ENCODE results near the gene FAM120B.
A peak's percentile ranks its signal among the peaks of the same experiment; 100 is the strongest.

The FAM120B gene

DNA sequence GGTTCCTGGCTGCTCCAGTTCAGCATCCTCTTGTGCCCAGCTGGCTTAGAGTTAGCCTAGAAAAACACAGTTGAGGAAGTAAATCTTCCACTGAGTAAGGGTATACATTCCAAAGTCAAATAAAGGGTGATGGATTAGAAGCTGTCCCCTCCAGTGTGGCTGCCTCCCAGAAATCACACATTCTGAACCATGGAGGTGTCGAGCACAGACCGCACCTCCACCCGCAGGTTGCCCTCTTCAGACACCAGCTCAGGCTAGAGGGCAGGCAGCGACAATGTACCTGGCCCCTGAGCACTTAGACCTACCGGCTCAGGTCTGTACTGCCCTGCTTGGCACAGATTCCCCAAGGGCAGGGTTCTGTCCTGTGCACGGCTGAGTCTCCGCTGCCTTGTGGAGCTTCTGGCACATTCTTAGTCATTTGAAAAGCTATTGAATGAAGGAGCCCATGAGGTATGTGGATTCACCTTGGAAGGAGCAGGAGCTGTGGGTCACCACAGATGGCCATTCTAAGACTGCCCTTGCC is 118.1 kb downstream of the FAM120B start:
- DNase-seq: no peak

- no peak for DNase-seq
Observed at GRCh38 chr6:170429450-170429849, 122.9 kb downstream of the FAM120B start.

DNA sequence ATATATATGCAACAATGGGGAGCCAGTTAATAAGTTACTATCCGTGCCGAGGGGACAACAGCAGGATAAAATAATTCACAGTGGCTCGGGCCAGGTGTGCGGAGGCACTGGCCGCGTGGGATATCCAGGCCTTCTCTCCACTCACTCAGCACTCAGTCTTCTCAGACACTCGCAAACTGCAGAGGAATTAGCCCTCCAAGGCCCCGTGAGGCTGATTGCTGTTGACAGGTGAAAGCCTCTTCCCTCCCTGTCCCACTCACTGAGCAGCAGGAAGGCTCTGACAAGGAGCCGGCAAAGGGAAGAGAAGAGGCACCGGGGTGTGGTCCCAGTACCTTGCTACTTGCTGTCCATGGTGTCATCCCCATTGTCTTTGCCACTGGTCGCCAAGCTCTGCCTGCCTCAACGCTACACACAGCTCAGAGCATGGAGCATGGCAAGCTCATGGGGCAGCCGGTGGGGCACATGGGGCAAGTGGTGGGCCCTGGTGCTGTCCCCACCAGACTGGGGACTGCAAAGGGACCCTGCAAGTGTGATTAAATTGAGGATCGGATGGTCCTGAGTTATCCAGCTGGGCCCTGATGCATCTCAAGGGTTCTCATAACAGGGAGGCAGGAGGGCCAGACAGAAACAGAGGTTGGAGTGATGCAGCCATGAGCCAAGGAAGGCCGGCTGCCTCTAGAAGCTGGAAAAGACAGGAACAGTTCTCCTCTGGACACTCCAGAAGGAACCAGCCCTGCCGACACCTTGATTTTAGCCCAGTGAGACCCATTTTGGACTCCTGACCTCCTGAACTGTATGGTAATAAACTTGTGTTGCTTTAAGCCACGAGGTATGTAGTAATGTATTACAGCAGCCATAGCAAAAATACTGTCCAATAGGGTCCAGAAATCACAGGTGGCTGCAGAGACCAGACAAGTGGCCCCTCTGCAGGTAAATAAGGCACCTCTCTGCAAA is 126.9 kb downstream of the FAM120B start:
- no peak for DNase-seq

DNA sequence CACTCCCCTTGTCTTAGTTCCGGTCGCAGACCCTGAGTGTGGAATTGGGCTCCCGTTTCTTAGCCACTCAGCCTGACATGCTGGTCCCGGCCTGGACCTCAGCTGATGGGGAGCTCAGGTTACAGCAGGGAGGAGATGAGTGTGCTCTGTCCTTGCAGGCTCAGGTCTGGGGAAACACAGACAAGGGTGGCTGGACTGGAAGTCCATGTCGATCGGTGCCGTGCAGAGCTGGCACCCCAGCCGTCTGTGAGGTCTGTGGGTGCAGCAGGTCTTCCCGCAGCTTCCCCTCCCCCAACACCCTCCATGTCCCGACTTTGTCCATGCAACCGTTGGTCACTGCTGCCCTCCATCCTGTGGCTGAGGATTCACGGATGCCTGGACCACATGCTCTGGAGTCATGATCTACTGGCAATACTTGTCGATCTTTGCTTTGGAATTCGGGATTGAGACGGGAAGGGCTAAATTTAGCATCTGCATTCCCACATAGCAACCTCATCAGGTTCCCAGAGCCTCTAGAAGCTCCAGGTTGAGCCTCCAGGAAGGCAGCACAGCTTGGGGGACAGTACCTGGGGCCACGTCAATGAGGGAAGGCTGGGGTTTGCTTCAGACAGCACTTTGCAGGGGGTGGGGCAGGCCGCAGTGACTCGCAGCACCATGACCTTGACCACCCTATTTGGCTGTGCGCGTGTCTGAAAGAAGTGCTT is 127.7 kb downstream of the FAM120B start:
- no peak for DNase-seq

DNA sequence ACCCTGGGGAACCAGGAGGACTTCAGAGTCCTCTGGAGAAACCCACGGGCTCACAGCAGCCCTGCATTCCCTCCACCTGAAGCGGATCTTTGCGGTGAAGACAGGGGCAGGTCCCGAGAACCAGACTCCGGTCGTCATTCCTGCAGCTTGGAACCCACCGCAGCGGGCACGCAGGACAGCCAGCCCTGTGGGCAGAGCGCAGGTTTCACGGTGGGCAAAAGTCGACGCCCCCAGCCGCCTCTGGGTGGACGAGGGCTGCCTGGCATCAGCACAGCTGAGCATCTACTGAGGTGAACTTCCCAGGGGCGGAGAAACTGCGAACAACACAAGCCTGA is 128.2 kb downstream of the FAM120B start:
- no peak for DNase-seq

DNA sequence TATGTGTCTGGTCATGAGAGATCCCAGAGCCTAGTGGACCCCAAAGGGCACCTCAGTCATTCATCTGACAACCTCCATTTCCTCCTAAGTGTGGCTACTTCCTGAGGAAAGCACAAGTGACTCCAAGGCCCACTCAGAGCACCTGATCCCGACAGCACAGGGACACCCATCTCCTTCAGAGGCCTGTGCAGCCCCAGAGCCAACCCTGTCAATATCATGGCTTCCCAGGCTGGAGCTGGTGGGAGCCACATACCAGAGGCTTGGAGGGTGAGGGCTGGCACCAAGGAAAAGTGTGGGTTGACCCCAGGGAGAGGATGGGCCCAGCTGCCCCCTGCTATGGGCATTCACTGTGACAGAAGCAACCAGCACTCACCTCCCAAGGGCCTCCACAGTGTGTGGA is 129.2 kb downstream of the FAM120B start:
- DNase-seq: no peak

DNA sequence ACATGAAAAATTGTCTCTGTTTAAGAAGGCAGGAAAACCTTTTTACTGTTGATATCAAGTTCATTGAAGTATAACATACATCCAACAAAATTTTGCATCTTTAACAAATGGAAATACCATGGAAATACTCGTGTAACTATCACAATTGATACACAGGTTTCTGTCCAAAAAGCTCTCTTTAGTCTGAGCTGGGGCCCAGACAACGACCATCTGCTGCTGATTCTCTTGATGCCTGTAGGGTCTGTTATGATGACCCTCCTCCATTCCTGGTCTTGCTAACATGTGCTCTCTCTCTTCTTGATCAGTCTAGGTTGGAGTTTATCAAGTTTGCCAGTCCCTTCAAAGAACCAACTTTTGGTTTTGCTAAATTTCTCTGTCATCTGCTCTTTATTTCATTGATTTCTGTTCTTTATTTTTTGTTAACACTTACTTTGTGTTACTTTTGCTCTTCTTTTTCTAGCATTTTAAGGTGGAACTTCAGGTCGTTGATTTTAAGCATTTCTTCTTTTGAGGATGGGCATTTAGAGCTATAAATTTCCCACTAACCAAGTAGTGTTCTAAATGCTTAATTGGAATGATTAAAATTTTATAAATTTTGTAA is 129.8 kb downstream of the FAM120B start:
- DNase-seq: no peak

DNA sequence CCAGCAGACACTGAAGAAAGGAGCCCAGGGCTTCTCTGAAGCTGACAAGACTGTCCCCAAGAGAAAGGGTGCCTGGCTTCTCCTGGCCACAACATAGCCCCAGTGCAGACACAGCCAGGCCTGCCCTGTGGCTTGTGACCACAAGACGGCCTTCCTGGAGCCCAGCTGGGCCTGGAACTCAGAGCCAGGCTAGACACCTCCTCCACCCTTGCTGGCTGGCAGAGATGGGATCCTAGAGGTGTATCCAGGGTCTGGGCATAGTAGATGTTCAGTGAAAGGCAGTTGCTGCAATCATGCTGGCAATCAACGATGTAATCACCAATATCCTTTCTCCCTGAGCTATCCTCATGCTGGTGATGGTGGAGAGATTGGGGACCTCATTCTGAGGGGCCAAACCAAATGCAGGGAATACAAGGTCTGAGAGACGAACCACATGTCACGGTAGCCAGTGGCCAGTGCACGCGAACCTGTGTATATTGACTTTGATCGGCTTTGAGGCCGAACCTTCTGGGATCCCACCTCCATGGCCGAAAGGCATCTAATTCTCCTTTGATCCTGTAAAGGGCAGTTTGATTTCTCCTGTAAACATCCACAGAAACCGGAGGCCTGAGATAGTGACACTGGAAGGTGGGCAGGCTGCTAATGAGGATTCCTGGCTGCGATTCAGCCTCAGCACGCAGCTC is 131.3 kb downstream of the FAM120B start:
- no peak for DNase-seq

- peak; percentile 78 to 91 (median 91) for DNase-seq
Observed at GRCh38 chr6:170438402-170438753, 131.8 kb downstream of the FAM120B start.

- DNase-seq: no peak
Observed at GRCh38 chr6:170438861-170439260, 132.3 kb downstream of the FAM120B start.

- no peak for DNase-seq
Observed at GRCh38 chr6:170439366-170440361, 133.1 kb downstream of the FAM120B start.

- DNase-seq: no peak
Observed at GRCh38 chr6:170440437-170440836, 133.9 kb downstream of the FAM120B start.

GRCh38 chr6:170441316-170441715 is 134.8 kb downstream of the FAM120B start:
- DNase-seq: no peak

GRCh38 chr6:170442596-170442995 is 136.0 kb downstream of the FAM120B start:
- no peak for DNase-seq

DNA sequence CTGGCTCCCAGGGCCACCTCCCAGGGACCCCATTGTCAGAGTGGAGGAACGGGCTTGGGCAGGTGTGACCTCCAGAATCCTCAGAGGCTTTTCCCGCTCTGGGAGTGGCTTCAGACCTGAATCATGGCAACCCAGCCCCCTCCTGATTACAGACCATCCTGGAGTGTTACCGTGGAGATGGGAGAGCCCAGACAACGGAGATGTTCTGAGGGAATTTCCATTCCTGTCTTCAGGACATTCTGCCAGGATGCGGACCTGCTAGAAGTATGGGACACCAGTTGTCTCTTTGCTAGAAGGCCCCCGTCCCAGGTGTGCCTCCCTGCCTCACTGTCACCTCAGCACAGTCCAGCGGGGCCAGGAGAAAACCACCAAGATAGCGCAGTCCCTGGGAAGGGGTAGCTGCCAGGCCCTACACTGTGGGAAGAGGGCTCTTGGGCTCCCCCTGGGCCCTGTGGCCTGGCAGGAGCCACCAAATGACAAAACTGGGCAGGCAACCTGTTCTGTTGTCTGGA is 136.6 kb downstream of the FAM120B start:
- no peak for DNase-seq

DNA sequence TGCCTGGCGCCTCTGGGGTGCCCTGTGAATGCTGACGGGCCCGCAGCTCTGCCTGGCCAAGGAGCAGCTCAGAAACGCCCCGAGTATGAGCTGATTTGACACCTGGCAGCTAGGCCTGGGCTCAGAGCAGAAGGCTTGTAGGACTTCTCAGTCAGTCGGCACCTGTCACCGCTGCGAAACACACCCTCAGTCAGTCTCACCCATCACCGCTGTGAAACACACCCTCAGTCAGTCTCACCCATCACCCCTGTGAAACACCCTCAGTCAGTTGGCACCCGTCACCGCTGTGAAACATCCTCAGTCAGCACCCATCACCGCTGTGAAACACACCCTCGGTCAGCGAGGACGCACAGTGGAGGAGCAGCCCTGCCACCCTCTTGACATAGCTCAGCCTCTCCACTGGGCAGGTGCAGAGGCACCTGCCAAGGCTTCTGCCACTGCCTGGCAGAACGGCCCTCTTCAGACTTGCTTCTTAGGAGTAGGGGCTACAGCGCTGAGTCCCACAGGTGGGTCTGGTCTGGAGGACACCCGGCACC is 137.6 kb downstream of the FAM120B start:
- DNase-seq: no peak

- no peak for DNase-seq
Observed at GRCh38 chr6:170444811-170445211, 138.3 kb downstream of the FAM120B start.

DNA sequence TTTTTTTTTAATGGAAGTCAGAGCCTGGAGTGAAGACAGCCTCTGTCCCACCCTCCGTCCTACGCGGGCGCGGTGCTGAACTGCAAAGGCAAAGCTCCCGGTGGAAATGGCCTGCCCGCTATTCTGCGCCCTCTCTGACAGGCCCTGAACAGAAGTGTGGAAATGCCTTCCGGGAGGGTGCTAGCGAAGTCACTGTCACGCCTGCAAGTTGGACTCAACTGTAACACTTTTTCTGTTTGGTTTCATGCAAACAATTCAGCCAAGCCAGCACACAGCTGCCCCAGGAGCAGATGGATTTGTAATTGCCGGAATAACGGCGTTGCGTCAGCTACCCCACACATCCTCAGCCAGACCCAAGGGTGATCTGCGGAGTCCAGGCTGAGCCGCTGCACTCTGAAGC is 138.9 kb downstream of the FAM120B start:
- DNase-seq: no peak

- DNase-seq: no peak
Observed at GRCh38 chr6:170445971-170446370, 139.4 kb downstream of the FAM120B start.

- no peak for DNase-seq
Observed at GRCh38 chr6:170446841-170447560, 140.4 kb downstream of the FAM120B start.

GRCh38 chr6:170447561-170447930 is 141.0 kb downstream of the FAM120B start:
- no peak for DNase-seq

All from suppressor macrophage treated with lipopolysaccharide for 1 hour (primary cell).